H9 (cell line): ENCODE measurements around the gene MYB. TPM values are rescaled to one million over a fixed set of nuclear protein-coding genes. Genes with fewer than 3 reads are reported as not detected.

ENCODE experiments used
- DNase-seq: peaks from one replicate; pipeline ENCODE4 v3.0.0-alpha.2; 2017
- H2AFZ ChIP-seq: one replicate; pipeline ENCODE4 v1.6.1; 2013; ENCODE audit warnings: mild to moderate bottlenecking, low read length, control low read depth, moderate library complexity
- H2AK5ac ChIP-seq: 2 replicates; pipeline ENCODE4 v1.6.1; 2013; ENCODE audit warnings: low read length, control low read depth, mixed read lengths; ENCODE audit not compliant: insufficient read length
- H2BK120ac ChIP-seq: one replicate; pipeline ENCODE4 v1.6.1; 2013; ENCODE audit warnings: low read depth, mild to moderate bottlenecking, low read length, control low read depth, inconsistent platforms; ENCODE audit not compliant: poor library complexity, severe bottlenecking
- H2BK12ac ChIP-seq: 2 replicates; pipeline ENCODE4 v1.6.1; 2013; ENCODE audit warnings: low read length, control low read depth, mixed read lengths, low read depth; ENCODE audit not compliant: insufficient read length
- H2BK15ac ChIP-seq: 2 replicates; pipeline ENCODE4 v1.6.1; 2013; ENCODE audit warnings: low read depth, low read length, control low read depth
- H2BK20ac ChIP-seq: one replicate; pipeline ENCODE4 v1.6.1; 2013; ENCODE audit warnings: low read depth, mild to moderate bottlenecking, low read length, control low read depth, inconsistent platforms; ENCODE audit not compliant: poor library complexity, severe bottlenecking
- H2BK5ac ChIP-seq: 2 replicates; pipeline ENCODE4 v1.6.1; 2013; ENCODE audit warnings: low read length, control low read depth, mixed read lengths; ENCODE audit not compliant: insufficient read length
- H3K14ac ChIP-seq: 2 replicates; pipeline ENCODE4 v1.6.1; 2013; ENCODE audit warnings: low read length, control low read depth; ENCODE audit not compliant: insufficient read depth
- H3K18ac ChIP-seq: 2 replicates; pipeline ENCODE4 v1.6.1; 2013; ENCODE audit warnings: low read depth, mild to moderate bottlenecking, mixed read lengths, low read length, control low read depth; ENCODE audit not compliant: insufficient read length
- H3K23ac ChIP-seq: 2 replicates; pipeline ENCODE4 v1.6.1; 2013; ENCODE audit warnings: low read length, control low read depth, mixed read lengths, low read depth; ENCODE audit not compliant: insufficient read length
- H3K23me2 ChIP-seq: 2 replicates; pipeline ENCODE4 v1.6.1; 2013; ENCODE audit warnings: low read depth, mild to moderate bottlenecking, mixed read lengths, low read length, control low read depth; ENCODE audit not compliant: insufficient read length, poor library complexity, severe bottlenecking
- H3K27ac ChIP-seq: 2 replicates; pipeline ENCODE4 v1.5.1; 2013; ENCODE audit warnings: low read length, control low read depth, mixed read lengths, low read depth; ENCODE audit not compliant: insufficient read length
- H3K27me3 ChIP-seq: 2 replicates; pipeline ENCODE4 v1.6.1; 2013; ENCODE audit warnings: low read length, control low read depth, inconsistent platforms; ENCODE audit not compliant: insufficient read depth
- H3K4ac ChIP-seq: 2 replicates; pipeline ENCODE4 v1.6.1; 2013; ENCODE audit warnings: low read depth, mild to moderate bottlenecking, control low read depth, inconsistent platforms, low read length, moderate library complexity
- H3K4me1 ChIP-seq: 2 replicates; pipeline ENCODE4 v1.6.1; 2013; ENCODE audit warnings: low read length, control low read depth, inconsistent platforms; ENCODE audit not compliant: insufficient read depth
- H3K4me2 ChIP-seq: 2 replicates; pipeline ENCODE4 v1.6.1; 2013; ENCODE audit warnings: low read length, control low read depth, mixed read lengths; ENCODE audit not compliant: insufficient read length, insufficient read depth
- H3K56ac ChIP-seq: 2 replicates; pipeline ENCODE4 v1.6.1; 2013; ENCODE audit warnings: low read depth, mild to moderate bottlenecking, mixed read lengths, low read length, control low read depth; ENCODE audit not compliant: insufficient read length
- H3K79me1 ChIP-seq: 2 replicates; pipeline ENCODE4 v1.6.1; 2013; ENCODE audit warnings: low read depth, mild to moderate bottlenecking, moderate library complexity, low read length, control low read depth, inconsistent platforms; ENCODE audit not compliant: insufficient read depth, poor library complexity, severe bottlenecking
- H3K79me2 ChIP-seq: 2 replicates; pipeline ENCODE4 v1.6.1; 2013; ENCODE audit warnings: low read length, control low read depth, inconsistent platforms; ENCODE audit not compliant: insufficient read depth
- H3K9ac ChIP-seq: 2 replicates; pipeline ENCODE4 v1.6.1; 2013; ENCODE audit warnings: low read length, control low read depth, mixed read lengths; ENCODE audit not compliant: insufficient read length; ENCODE audit errors: extremely low read depth
- H3K9me3 ChIP-seq: one replicate; pipeline ENCODE4 v1.6.1; 2013; ENCODE audit warnings: low read depth, low read length, inconsistent platforms; ENCODE audit not compliant: control insufficient read depth
- H3T11ph ChIP-seq: one replicate; pipeline ENCODE4 v1.6.1; 2013; ENCODE audit warnings: mild to moderate bottlenecking, low read length, control low read depth, inconsistent platforms
- H4K20me1 ChIP-seq: one replicate; pipeline ENCODE4 v1.6.1; 2013; ENCODE audit not compliant: control insufficient read depth, insufficient read length, insufficient read depth
- H4K5ac ChIP-seq: 2 replicates; pipeline ENCODE4 v1.6.1; 2013; ENCODE audit warnings: low read depth, mild to moderate bottlenecking, mixed read lengths, low read length, control low read depth; ENCODE audit not compliant: insufficient read length
- H4K8ac ChIP-seq: replicated peaks from 2 replicates; pipeline ENCODE4 v1.6.1; 2013; ENCODE audit warnings: low read length, control low read depth, mixed read lengths, low read depth; ENCODE audit not compliant: insufficient read length
- H4K91ac ChIP-seq: 2 replicates; pipeline ENCODE4 v1.6.1; 2013; ENCODE audit warnings: low read depth, mild to moderate bottlenecking, moderate library complexity, mixed read lengths, low read length, control low read depth; ENCODE audit not compliant: insufficient read length
- H3K27ac Mint-ChIP-seq, 3 experiments: 2 replicates in 2 of 3; 3 replicates in 1 of 3; pipeline ENCODE4 v1.8.0; 2020 to 2021; ENCODE audit warnings: mixed read lengths in 3 of 3, mild to moderate bottlenecking in 1 of 3, moderate library complexity in 1 of 3
- H3K27me3 Mint-ChIP-seq: 2 replicates; pipeline ENCODE4 v1.8.0; 2021; ENCODE audit warnings: low read depth, mild to moderate bottlenecking, moderate library complexity, mixed read lengths
- H3K36me3 Mint-ChIP-seq, 3 experiments: 2 replicates in 2 of 3; 3 replicates in 1 of 3; pipeline ENCODE4 v1.8.0; 2020 to 2021; ENCODE audit warnings: low read depth in 3 of 3, mixed read lengths in 3 of 3; ENCODE audit not compliant: insufficient read depth in 1 of 3
- H3K4me1 Mint-ChIP-seq, 2 experiments: 2 replicates each; pipeline ENCODE4 v1.8.0; 2020; ENCODE audit warnings: mixed read lengths in 2 of 2
- H3K4me3 Mint-ChIP-seq, 2 experiments: 2 replicates in 1 of 2; 3 replicates in 1 of 2; pipeline ENCODE4 v1.8.0; 2020 to 2021; ENCODE audit warnings: mild to moderate bottlenecking in 2 of 2, mixed read lengths in 2 of 2, moderate library complexity in 1 of 2
- H3K9me3 Mint-ChIP-seq, 2 experiments: 2 replicates in 1 of 2; 3 replicates in 1 of 2; pipeline ENCODE4 v1.8.0; 2020; ENCODE audit warnings: mild to moderate bottlenecking in 2 of 2, mixed read lengths in 2 of 2, moderate library complexity in 1 of 2
- CTCF ChIP-seq: fragments of 200-600 bp; sonication (generic); conservative IDR thresholded peaks from 3 replicates; pipeline ENCODE4 v1.8.0; 2021; ENCODE audit warnings: antibody characterized with exemption, mild to moderate bottlenecking
- WGBS: extraction: QIAGEN DNeasy Blood & Tissue Kit; methylation state at CpG from one replicate; pipeline ENCODE4 v1.1.7; 2013; ENCODE audit warnings: missing lambda C conversion rate, low lambda C conversion rate, mixed read lengths; ENCODE audit not compliant: insufficient read length; ENCODE audit errors: extremely low coverage; 5-methylcytosine and 5-hydroxymethylcytosine counted together
- total RNA-seq: library from RNA; stranded (reverse); gene quantifications from 2 replicates; pipeline ENCODE4 v1.2.1, GENCODE V29; 2021

Gene MYB
- total RNA-seq, 1 experiment from 2014 or later: 5.8 TPM

- no peak overlapping the region for H3K27ac Mint-ChIP-seq
- Histone ChIP-seq H2BK5ac (no peak overlapping the region), H2BK120ac (no peak overlapping the region), H3K14ac (no peak overlapping the region), H3K56ac (no peak overlapping the region), H3K27ac (no peak overlapping the region), H3K9me3 (no peaks in the 10 kb centered on the region), H2BK15ac (no peak overlapping the region), H3K23me2 (peaks cover 3% of the 10 kb centered on the region), H2AFZ (no peak overlapping the region), H4K91ac (no peak overlapping the region), H3K27me3 (no peaks in the 10 kb centered on the region), H3K4ac (no peak overlapping the region), H3K23ac (no peak overlapping the region), H2AK5ac (no peak overlapping the region), H2BK12ac (no peak overlapping the region), H2BK20ac (no peak overlapping the region), H3K18ac (no peak overlapping the region), H3K4me1 (peaks cover 6% of the 10 kb centered on the region), H3K9ac (no peak overlapping the region), H4K5ac (no peak overlapping the region), H3K79me2 (no peaks in the 10 kb centered on the region), H3K79me1 (no peaks in the 10 kb centered on the region), H4K20me1 (no peaks in the 10 kb centered on the region), H3T11ph (no peak overlapping the region), H3K4me2 (no peak overlapping the region), H4K8ac (no peak overlapping the region)
- H3K27me3 Mint-ChIP-seq: peaks cover 2% of the 10 kb centered on the region; the same call in 1 of the 2 replicates
- H3K9me3 Mint-ChIP-seq: no peaks in the 10 kb centered on the region
- H3K4me1 Mint-ChIP-seq: peaks cover 47 to 51% of the 10 kb centered on the region in 2 experiments
- H3K4me3 Mint-ChIP-seq: no peak overlapping the region
- no peak for DNase-seq
- no peak for TF ChIP-seq CTCF
- peaks cover 0 to 10% (median 0%) of the 10 kb centered on the region in 3 experiments; a peak in 2 of 7 replicates for H3K36me3 Mint-ChIP-seq
- WGBS: no CpG with 5 or more reads among the region's 3 CpGs
Measured at GRCh38 chr6:135268263-135268662, 87.2 kb downstream of the MYB start.
